Panc1 (cell line): ENCODE measurements around the gene DDI2.

Source experiments
- POLR2AphosphoS5 ChIP-seq: IDR thresholded peaks from 2 replicates; pipeline ENCODE4 v1.6.1; 2012; ENCODE audit warnings: mild to moderate bottlenecking, low read depth, low read length, moderate library complexity
- TF ChIP-seq, protein P1 (sequence below): fragments of 450-650 bp; IDR thresholded peaks from 2 replicates; pipeline ENCODE4 v1.5.1; 2017; ENCODE audit warnings: mild to moderate bottlenecking

DNA sequence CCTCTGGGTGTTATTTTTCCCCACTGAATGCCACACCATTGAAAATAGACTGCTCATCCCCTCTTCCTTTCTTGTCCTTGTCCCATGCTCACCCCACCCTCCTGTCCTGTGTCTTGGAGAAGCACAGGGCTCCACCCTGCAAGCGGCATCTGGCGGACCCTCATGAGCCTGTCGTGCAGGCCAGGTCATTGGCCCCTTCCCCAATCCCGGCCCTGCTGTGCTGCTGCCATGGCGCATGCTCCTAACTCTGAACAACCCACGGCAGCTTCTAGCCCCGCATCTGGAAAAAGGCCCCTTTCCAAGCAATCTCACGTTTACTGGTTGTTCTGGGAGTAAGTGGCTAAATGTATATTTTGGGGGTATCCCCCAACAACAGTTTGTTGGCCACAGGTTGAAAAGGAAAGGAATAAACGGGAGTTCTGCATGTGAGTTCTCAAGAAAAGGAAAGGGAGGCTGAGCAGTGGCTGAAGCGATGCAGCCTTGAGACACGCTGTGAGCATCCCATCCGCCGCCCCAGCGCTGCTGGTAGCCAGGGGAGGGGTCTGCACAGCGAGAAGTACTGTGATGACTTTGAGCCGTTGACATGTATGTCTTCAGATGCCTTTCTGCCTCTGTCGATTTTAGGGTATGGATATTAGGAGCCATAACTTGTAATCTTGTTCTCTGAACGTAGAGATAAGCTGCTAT is 48.7 kb upstream of the DDI2 start:
- TF ChIP-seq, protein P1, sequence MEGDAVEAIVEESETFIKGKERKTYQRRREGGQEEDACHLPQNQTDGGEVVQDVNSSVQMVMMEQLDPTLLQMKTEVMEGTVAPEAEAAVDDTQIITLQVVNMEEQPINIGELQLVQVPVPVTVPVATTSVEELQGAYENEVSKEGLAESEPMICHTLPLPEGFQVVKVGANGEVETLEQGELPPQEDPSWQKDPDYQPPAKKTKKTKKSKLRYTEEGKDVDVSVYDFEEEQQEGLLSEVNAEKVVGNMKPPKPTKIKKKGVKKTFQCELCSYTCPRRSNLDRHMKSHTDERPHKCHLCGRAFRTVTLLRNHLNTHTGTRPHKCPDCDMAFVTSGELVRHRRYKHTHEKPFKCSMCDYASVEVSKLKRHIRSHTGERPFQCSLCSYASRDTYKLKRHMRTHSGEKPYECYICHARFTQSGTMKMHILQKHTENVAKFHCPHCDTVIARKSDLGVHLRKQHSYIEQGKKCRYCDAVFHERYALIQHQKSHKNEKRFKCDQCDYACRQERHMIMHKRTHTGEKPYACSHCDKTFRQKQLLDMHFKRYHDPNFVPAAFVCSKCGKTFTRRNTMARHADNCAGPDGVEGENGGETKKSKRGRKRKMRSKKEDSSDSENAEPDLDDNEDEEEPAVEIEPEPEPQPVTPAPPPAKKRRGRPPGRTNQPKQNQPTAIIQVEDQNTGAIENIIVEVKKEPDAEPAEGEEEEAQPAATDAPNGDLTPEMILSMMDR = no peak
- TF ChIP-seq POLR2AphosphoS5 = no peak
